ENCODE measurements around the gene CACNA1A.
"Not testable (repeated sequence)": the region's sequence is repeated elsewhere in the genome, so short reads cannot be mapped to it uniquely, and the experiment has no call there.

CACNA1A gene

DNA sequence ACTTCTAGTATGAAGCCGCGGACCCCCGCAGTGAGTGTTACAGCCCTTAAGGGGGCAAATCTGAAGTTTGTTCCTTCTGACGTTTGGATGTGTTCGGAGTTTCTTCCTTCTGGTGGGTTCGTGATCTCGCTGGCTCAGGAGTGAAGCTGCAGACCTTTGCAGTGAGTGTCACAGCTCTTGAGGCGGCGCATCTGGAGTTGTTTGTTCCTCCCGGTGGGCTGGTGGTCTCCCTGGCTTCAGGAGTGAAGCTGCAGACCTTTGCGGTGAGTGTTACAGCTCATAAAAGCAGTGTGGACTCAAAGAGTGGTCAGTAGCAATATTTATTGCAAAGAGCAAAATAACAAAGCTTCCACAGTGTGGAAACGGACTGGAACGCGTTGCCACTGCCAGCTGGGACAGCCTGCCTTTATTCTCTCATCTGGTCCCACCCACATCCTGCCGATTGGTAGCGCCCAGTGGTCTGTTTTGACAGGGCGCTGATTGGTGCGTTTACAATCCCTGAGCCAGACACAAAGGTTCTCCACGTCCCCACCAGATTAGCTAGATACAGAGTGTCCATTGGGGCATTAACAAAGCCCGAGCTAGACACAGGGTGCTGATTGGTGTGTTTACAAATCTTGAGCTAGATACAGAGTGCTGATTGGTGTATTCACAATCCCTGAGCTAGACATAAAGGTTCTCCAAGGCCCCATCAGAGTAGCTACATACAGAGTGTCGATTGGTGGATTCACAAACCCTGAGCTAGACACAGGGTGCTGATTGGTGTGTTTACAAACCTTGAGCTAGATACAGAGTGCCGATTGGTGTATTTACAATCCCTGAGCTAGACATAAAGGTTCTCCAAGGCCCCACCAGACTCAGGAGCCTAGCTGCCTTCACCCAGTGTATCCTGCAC is 320.3 kb downstream of the CACNA1A start:
- DNase-seq = not testable (repeated sequence)

DNA sequence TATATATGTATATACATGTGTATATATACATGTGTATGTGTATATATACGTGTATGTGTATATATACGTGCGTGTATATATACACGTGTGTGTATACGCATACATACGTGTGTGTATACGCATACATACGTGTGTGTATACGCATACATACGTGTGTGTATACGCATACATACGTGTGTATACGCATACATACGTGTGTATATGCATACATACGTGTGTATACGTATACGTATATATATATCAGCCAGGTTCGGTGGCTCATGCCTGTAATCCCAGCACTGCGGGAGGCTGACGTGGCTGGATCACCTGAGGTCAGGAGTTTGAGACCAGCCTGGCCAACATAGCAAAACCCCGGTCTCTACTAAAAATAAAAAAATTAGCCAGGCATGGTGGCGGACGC is 321.4 kb downstream of the CACNA1A start:
- DNase-seq = not testable (repeated sequence)

DNA sequence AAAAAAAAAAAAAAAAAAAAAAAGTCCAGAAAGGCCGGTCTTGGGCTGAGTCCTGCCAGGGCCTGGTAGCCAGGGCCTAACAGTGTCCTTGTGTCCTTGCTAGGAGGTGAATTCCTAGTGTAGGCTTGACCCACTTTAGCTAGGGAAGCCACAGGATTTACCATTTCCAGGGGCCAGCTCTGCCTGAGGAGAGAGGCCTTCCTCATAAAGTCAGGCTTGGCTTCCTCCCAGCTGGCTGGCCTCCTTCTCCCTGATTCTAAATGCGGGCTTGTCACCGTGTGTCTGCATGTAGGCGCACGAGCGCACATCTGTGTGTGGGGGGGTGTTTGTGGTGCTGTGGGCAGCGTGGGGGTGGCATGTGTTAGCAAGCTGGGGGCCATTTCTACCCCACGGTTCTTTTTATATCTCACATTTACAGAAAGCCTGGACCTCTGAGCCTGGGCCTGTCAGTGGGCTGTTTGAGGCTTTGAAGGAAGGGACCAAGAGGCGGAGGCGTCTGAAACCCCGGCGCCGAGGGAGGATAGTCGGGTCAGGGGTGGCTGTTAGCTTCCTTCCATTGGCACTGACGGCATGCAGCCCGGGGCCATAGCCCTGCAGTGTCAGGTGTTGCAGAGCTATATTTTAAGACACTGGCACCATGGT is 324.4 kb downstream of the CACNA1A start:
- no peak for DNase-seq

DNA sequence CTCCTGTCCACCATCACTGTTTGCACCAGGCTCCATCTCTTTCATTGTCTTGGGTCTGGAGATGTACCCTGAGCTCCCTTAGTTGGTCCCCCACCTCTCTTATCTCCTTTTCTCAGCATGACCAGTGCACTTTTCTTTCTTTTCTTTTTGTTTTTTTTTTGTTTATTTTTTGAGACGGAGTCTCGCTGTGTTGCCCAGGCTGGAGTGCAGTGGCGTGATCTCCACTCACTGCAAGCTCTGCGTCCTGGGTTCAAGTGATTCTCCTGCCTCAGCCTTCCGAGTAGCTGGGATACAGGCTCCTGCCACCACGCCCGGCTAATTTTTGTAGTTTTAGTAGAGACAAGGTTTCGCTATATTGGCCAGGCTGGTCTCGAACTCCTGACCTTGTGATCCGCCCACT is 328.0 kb downstream of the CACNA1A start:
- DNase-seq = not testable (repeated sequence)

DNA sequence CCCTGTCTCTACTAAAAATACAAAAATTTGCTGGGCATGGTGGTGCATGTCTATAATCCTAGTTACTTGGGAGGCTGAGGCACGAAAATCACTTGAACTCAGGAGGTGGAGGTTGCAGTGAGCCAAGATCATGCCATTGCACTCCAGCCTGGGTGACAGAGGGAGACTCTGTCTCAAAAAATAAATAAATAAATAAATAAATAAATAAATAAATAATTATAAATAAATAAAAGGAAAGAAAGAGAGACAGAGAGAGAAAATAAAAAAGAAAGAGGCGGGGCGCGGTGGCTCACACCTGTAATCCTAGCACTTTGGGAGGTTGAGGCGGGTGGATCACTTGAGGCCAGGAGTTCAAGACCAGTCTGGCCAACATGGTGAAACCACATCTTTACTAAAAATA is 328.7 kb downstream of the CACNA1A start:
- not testable (repeated sequence) for DNase-seq

DNA sequence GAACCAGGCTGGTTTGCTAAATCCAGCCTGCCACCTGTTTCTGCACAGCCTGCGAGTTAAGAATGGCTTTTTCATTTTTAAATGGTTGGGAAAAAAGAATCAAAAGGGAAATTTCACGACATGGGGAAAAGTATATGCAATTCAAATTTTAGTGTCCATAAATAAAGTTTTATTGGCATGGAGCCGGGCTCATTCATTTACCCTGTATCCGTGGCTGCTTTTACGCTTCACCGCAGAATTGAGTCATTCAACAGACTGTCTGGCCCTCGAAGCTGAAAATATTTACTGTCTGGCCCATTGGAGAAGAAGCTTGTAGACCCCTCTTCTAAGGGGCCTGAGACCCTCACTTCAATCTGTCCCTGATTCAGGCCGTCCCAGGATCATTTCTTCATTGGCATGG is 329.9 kb downstream of the CACNA1A start:
- no peak for DNase-seq

DNA sequence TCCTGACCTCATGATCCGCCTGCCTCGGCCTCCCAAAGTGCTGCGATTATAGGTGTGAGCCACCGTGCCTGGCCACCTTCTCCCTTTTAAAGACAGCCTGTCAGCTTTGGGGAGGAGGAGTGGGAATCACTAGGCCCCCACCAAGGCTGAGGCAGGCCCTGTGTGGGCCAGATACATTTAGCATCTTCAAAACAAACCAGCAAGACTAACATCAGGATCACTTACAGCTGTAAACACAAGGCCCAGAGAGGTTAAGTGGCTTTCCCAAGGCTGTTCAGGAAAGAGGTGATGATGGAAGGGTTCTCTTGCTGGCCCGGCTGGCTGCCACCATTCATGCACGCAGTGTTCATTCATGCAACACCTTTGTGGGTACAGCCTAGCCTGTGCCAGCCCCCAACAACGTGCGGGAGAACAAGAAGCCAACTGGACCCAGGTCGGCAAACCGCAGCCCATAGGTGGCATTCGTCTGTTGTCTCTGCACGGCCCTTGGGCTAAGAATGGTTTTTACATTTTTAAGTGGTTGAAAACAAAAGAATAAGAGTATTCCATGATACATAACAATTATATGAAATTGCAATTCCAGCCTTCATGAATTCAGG is 333.0 kb downstream of the CACNA1A start:
- DNase-seq = no peak

DNA sequence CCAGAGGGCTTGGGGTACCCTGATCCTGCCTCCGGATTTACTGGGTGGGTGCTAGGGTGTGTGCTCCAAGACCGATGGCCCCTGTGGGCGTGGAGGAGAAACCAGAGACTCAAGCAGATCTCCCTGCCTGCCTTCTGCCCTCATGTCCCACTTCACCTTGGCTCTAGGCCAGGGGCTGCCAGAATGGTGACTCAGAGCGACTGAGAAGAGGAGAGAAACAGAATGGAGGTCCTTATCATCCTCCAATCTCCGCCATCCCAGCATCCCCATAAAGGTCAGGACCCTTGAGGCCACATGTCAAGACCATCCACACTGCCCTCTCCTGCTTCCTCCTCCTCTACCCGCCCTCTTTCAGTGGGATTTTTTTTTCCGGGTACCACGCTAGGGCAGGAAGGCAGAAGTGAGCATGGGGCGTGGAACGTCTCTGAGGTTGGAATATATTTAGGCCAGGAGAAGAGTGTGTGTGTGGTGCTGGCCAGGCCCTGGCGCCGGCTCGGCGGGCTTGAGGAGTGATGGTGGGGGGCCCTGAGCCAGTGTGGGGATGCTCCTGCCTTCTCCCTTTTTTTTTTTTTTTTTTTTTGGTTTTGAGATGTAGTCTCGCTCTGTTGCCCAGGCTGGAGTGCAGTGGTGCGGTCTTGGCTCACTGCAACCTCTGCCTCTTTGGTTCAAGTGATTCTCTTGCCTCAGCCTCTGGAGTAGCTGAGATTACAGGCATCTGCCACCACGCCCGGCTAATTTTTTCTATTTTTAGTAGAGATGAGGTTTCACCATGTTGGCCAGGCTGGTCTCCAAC is 333.7 kb downstream of the CACNA1A start:
- DNase-seq = peak; percentile 90

DNA sequence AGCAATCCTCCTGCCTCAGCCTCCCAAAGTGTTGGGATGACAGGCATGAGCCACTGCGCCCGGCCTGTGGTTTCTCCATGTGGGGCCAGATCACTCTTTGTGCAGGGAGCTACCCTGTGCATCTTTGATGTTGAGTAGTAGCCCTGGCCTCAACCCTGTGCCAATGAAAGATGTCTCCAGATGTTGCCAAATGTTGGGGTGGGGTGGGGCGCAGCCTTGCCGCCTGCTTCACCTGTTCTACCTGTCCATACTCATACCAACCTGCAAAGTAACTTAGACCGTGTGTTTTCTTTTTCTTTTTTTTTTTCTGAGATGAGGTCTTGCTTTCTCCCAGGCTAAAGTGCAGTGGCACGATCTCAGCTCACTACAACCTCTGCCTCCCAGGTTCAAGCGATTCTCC is 335.1 kb downstream of the CACNA1A start:
- DNase-seq = no peak

DNA sequence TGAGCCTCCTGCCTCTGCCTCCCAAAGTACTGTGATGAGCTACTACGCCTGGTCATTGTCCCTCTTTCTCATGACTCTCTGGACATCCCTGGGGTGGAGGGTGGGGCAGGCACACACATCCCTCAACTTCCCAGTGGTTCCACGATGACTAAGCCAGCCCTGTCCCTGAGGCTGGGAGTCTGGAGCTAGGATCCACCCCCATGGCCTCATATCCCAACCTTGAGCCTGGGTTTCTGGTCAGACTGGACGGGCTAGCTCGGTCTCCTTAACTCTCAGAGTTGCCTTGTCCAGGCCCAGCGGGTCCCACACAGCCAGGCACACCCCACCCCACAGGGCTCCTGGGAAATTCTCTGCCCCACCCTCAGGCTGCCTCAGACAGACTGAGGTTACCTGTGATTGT is 336.5 kb downstream of the CACNA1A start:
- peak; percentile 98 for DNase-seq

DNA sequence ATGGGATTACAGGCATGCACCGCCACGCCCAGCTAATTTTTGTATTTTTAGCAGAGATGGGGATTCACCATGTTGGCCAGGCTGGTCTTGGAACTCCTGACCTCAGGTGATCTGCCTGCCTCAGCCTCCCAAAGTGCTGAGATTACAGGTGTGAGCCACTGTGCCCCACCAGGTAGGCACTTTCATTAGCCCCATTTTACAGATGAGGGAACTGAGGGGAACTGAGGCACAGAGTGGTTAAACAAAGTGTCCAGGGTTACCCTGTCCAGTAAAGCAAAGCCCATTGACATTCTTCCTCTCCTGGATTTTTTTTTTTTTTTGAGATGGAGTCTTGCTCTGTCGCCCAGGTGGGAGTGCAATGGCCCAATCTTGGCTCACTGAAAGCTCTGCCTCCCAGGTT is 340.1 kb downstream of the CACNA1A start:
- DNase-seq = not testable (repeated sequence)

DNA sequence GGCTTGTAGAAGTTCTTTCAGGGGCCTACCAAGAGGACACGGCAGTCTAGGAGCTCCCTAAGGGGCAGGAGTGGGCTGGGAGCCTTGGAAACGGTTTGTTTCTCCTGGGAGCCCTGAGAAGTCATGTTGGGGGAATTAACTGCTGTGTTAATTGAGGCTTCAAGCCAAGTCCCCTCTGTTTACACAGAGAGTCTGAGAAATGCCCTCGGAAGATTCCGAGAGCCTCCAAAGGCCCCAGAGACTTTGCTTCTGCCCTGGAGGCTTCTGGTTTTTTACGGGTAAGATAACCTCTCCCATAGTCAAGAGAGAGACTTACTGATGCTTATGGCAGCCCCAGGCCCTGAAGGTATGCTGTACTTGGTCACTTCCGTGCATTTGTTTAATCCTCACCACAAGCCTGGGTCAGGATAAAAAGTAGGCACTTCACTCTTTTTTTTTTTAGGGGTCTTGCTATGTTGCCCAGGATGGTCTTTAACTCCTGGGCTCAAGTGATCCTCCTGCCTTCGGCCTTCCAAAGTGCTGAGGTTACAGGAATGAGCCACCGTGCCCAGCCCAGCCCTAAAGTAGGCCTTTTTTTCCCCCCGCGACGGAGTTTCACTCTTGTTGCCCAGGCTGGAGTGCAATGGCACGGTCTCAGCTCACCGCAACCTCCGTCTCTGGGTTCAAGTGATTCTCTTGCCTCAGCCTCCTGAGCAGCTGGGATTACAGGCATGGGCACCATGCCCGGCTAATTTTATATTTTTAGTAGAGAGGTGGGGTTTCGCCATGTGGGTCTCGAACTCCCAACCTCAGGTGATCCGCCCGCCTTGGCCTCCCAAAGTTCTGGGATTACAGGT is 340.9 kb downstream of the CACNA1A start:
- peak; percentile 79 for DNase-seq

DNA sequence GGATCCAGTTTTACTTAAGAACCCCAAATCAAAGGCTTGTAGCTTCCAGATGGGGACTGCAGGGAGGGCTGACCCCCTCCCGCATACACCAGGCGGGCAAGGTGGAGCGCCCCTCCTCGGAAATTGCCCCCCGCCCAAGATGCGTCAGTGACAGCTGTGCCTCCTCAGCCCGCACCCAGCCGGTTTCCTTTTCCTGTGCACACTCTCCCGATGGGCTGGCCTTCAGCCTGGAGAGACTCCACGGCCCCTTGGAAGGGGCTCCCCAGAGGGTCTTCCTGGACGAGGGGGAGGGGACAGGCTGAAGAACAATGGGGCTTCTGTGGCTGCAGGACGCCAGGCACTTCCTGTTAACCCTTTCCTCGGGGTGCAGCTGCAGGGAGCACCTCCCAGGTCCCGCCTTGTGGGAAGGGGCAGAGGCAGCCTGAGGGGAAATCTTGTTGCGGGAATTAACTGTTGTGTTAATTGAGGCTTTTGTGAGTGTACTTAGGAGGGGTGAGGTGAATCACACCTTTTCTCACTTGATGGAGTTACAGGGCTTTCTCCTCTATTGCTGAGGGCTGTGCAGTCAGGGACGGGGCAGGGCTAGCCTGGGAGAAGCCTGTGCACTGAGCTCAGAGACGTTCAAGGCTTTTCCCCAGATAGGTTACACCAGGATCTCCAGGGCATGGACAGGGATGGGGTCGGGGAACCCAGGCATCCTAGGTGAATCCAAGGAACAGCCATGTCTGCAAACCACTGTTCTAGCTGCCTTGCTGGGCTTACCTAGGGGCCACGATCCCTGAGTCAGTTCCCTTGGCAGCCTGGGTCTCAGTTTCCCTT is 341.7 kb downstream of the CACNA1A start:
- peak; percentile 99 for DNase-seq

DNA sequence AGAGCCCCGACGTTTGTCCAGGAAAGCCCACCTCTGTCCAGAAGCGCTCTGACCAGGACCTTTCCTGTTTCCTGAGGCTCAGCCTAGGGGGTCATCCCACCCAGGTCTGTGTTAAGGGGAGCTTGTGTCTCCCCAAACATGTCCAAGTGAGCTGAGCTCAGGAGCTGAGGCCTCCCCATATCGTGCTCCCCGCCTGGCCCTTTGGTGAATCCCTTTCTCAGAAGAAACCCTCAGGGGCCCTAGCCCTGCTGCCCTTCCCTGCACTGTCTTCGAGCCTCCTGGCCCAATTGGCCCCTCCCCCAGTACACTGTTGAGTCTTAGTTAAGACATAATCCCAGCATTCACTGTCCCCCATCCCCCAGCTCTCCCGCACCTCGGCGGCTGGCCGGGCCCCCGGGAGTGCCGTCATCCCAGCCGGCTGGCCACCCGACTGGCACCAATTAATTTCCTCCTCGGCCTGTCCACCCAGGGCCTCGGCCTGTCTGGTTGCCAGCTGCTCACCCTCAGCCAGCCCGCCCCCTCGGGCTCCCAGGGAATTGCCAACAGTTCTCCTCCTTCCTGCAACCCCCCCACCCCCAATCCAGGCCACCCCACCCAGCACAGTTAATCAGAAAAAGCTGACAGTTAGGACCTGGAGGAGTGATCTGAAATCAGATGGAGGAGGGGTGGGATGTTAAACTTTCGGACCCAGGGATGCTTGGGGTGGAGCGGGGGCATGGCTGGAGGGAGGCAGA is 342.5 kb downstream of the CACNA1A start:
- DNase-seq = peak; percentile 98

DNA sequence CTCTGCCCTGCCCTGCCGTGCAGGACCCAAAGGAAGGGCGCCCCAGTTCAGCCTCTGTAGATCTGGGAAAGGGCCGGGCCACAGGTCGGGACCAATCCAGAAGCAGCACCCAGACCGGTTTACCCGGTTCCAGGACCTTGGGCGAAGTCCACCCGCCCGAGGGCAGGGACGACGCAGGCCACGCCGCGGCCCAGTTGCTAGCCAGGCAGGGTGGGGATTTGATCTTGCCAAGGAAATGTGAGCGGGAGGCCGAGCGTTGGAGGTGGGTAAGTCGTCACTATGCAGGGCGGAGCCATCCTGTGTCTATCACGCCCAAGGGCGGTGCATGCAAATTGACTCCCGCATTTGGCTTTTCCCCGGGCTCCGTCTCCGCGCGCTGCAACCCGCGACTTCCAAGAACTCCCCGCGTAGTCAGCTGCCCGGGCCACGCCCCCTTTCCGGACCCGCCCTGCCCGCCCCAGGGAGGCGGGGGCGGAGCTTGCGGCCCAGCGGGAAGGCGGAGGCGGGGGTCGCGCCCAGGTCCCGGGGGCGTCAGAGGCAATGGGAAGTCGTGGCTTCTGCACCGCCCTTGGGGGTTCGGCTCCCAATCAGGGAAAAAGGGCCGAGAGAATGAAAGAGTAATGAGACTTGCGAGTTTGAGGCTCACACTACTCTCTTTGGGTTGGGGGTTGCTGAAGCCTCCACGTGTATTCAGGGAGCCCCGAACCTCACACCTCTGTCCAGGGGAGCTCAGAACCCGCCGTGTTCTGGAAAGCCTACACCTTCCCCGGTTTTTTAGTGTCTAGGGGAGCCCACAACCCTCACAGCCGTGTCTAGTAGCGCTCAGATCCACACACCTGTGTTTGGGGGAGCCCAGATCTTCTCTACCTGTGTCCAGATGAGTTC is 343.3 kb downstream of the CACNA1A start:
- DNase-seq = peak; percentile 100

DNA sequence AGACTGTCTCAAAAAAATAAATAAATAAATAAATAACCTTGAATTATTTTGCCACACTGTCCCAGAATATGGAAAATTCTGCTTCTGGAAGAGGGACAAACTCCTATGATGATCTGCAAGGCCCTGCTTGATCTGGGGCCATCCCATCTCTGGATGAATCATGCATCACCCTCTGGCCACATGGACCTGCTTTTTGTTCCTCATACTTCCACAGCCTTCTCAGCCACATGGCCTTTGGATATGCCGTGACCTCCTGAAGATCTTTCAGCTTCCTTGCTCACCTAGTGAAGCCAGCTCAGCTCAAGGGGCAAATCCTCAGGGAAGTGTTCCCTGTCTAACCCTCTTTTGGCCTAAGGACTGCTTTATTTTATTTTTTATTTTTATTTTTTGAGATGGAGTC is 345.7 kb downstream of the CACNA1A start:
- DNase-seq = no peak

DNA sequence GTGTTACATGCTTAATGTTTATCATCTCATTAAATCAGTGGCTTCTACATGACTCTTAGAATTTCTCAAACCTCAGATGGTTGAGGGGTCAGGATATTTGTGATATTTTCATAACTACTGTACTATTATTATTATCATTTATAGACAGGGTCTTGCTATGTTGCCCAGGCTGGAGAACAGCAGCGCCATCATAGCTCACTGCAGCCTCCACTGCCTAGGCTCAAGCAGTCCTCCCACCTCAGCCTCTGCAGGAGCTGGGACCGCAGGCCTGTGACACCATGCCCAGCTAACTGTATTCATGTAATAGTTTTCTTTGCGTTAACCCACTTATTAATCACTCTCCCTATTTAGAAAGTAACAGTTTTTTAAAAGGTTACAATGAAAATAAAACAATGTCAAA is 346.6 kb downstream of the CACNA1A start:
- no peak for DNase-seq
